Measurements from ENCODE around the gene MVB12B. TPM values are rescaled to one million over a fixed set of nuclear protein-coding genes. Genes with fewer than 3 reads are reported as not detected.

The MVB12B gene
- total RNA-seq, 1 experiment from 2014 or later, result 9.4 TPM

DNA sequence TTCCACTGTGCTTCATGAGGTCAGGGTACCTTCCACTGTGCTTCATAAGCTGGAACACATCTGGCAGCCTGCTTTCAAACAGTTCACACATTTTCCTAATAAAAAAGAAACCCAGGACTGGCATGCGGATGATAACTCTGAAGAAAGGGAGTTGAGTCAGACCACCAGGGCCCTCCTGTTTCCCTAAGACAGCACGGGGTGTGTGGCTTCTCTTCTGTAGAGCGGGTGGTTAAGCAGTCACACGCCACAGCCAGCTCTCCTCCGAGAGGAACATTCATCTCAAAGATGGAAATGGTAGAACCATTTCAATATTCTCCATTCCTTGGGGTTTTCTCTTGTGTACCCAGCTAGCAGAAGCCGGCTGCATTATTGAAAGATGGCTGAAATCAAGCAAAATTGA lies 159.0 kb downstream of the MVB12B start:
- ChIA-PET POLR2A (no interaction called here), CTCF (no interaction called here)
- Histone ChIP-seq H3K36me3 (ENCODE audit: control insufficient read depth, insufficient read depth, low read length) (no peaks in the 10 kb centered on the region), H3K27ac (ENCODE audit: low read length) (no peak overlapping the region), H3K27me3 (ENCODE audit: control insufficient read depth, insufficient read depth, low read length) (no peaks in the 10 kb centered on the region), H3K9me3 (ENCODE audit: control insufficient read depth, insufficient read depth, low read depth, low read length) (no peaks in the 10 kb centered on the region), H3K4me1 (ENCODE audit: control insufficient read depth, insufficient read depth, low read length) (no peaks in the 10 kb centered on the region), H3K4me3 (ENCODE audit: low read depth in 2 of 2, low read length in 2 of 2) (no peak overlapping the region)
- no TSS peak for BruUV-seq (replicated peaks)
- no peak for DNase-seq (ENCODE audit: low read depth, low spot score)
- TF ChIP-seq TCF7L2 (IDR thresholded peaks at IDR 0.05; ENCODE audit: low read depth, low read length) (no peak), SIN3A (IDR thresholded peaks at IDR 0.05; ENCODE audit: borderline replicate concordance, insufficient read depth, low read depth, low read length) (no peak), POLR2AphosphoS5 (IDR thresholded peaks at IDR 0.05; ENCODE audit: low read depth, low read length) (no peak)
- TF ChIP-seq, protein P1, sequence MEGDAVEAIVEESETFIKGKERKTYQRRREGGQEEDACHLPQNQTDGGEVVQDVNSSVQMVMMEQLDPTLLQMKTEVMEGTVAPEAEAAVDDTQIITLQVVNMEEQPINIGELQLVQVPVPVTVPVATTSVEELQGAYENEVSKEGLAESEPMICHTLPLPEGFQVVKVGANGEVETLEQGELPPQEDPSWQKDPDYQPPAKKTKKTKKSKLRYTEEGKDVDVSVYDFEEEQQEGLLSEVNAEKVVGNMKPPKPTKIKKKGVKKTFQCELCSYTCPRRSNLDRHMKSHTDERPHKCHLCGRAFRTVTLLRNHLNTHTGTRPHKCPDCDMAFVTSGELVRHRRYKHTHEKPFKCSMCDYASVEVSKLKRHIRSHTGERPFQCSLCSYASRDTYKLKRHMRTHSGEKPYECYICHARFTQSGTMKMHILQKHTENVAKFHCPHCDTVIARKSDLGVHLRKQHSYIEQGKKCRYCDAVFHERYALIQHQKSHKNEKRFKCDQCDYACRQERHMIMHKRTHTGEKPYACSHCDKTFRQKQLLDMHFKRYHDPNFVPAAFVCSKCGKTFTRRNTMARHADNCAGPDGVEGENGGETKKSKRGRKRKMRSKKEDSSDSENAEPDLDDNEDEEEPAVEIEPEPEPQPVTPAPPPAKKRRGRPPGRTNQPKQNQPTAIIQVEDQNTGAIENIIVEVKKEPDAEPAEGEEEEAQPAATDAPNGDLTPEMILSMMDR (IDR thresholded peaks at IDR 0.05), result no peak
- TF ChIP-seq, protein P2, sequence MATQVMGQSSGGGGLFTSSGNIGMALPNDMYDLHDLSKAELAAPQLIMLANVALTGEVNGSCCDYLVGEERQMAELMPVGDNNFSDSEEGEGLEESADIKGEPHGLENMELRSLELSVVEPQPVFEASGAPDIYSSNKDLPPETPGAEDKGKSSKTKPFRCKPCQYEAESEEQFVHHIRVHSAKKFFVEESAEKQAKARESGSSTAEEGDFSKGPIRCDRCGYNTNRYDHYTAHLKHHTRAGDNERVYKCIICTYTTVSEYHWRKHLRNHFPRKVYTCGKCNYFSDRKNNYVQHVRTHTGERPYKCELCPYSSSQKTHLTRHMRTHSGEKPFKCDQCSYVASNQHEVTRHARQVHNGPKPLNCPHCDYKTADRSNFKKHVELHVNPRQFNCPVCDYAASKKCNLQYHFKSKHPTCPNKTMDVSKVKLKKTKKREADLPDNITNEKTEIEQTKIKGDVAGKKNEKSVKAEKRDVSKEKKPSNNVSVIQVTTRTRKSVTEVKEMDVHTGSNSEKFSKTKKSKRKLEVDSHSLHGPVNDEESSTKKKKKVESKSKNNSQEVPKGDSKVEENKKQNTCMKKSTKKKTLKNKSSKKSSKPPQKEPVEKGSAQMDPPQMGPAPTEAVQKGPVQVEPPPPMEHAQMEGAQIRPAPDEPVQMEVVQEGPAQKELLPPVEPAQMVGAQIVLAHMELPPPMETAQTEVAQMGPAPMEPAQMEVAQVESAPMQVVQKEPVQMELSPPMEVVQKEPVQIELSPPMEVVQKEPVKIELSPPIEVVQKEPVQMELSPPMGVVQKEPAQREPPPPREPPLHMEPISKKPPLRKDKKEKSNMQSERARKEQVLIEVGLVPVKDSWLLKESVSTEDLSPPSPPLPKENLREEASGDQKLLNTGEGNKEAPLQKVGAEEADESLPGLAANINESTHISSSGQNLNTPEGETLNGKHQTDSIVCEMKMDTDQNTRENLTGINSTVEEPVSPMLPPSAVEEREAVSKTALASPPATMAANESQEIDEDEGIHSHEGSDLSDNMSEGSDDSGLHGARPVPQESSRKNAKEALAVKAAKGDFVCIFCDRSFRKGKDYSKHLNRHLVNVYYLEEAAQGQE (IDR thresholded peaks at IDR 0.05; ENCODE audit: insufficient read depth in 1 of 2, low read depth in 2 of 2, low read length in 1 of 2), result no peak
- ATAC-seq, result no peak
- in situ Hi-C loops (cut with HindIII; ENCODE audit: low pct_unique_long_range_greater_than_20kb, low sequenced_read_pairs) (no loop called here), intact Hi-C loops (cut with micrococcal nuclease; ENCODE audit: unreplicated experiment) (no loop called here)

GRCh38 chr9:126486276-126486675 lies 159.6 kb downstream of the MVB12B start:
- H3K9me3 ChIP-seq (ENCODE audit: control insufficient read depth, insufficient read depth, low read depth, low read length), result no peaks in the 10 kb centered on the region
- BruUV-seq (replicated peaks), result no TSS peak
- no peak overlapping the region for H3K27ac ChIP-seq (ENCODE audit: low read length)
- H3K4me1 ChIP-seq (ENCODE audit: control insufficient read depth, insufficient read depth, low read length), result no peaks in the 10 kb centered on the region
- H3K36me3 ChIP-seq (ENCODE audit: control insufficient read depth, insufficient read depth, low read length), result no peaks in the 10 kb centered on the region
- TF ChIP-seq SIN3A (IDR thresholded peaks at IDR 0.05; ENCODE audit: borderline replicate concordance, insufficient read depth, low read depth, low read length), result no peak
- TF ChIP-seq, protein P2 (IDR thresholded peaks at IDR 0.05; ENCODE audit: insufficient read depth in 1 of 2, low read depth in 2 of 2, low read length in 1 of 2), result no peak
- TF ChIP-seq POLR2AphosphoS5 (IDR thresholded peaks at IDR 0.05; ENCODE audit: low read depth, low read length), result no peak
- TF ChIP-seq TCF7L2 (IDR thresholded peaks at IDR 0.05; ENCODE audit: low read depth, low read length), result no peak
- TF ChIP-seq, protein P1 (IDR thresholded peaks at IDR 0.05), result no peak
- ChIA-PET CTCF (interaction anchor here (0.5 kb wide), 1 partner anchor 13 kb away, joined by 3 read pairs; no protein-coding TSS in a partner anchor), POLR2A (no interaction called here)
- no peak overlapping the region for H3K4me3 ChIP-seq (ENCODE audit: low read depth in 2 of 2, low read length in 2 of 2)
- in situ Hi-C loops (cut with HindIII; ENCODE audit: low pct_unique_long_range_greater_than_20kb, low sequenced_read_pairs) (no loop called here), intact Hi-C loops (cut with micrococcal nuclease; ENCODE audit: unreplicated experiment) (no loop called here)
- no peaks in the 10 kb centered on the region for H3K27me3 ChIP-seq (ENCODE audit: control insufficient read depth, insufficient read depth, low read length)
- no peak for ATAC-seq
- DNase-seq (ENCODE audit: low read depth, low spot score), result no peak
